GM21528 (cell line): Measurements from ENCODE around the gene CORO2B.

Source experiments
- ATAC-seq: cut with Tn5 transposase; IDR thresholded peaks from one replicate; pipeline ENCODE4 v1.9.1; 2021; ENCODE audit warnings: mild to moderate bottlenecking, moderate library complexity; ENCODE audit not compliant: unreplicated experiment, low FRiP score

Gene CORO2B

DNA sequence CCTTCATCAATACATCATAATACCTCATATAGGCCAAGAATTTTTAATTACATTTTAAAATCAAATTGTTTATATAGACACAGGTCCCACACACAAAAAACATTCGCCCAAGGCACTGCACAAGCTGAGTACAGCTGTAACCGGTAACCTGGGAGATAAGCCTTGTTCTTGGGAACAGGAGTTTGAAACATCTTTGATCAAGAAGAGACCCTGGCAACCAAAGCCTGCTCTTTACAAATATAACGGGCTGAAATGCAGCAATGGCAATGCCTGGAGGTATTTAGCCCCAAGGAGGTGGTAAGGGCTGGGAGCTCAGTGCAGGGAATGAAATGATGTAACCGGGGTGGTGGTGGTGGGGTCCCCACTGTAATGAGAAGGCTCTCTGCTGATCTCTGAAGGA is 7.2 kb upstream of the CORO2B start:
- ATAC-seq: no peak

DNA sequence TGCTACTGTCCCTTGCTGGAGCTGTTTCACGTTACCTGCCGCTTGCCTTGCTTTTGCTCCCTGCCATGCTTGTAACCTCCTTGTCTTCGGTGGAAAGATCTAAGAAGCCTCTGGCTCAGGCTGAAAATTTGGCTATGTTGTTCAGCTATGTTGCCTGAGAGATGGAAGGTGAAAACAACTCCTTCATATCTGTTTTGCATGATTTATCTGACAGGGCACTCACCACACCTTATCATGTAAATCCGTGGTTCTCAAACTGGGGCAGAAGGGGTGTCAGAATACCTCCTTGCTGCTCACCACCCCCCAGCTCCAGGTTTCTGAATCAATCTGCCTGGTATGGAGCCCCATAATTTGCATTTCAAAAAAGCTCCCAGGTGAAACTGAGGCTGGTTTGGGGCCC is 6.5 kb upstream of the CORO2B start:
- no peak for ATAC-seq

DNA sequence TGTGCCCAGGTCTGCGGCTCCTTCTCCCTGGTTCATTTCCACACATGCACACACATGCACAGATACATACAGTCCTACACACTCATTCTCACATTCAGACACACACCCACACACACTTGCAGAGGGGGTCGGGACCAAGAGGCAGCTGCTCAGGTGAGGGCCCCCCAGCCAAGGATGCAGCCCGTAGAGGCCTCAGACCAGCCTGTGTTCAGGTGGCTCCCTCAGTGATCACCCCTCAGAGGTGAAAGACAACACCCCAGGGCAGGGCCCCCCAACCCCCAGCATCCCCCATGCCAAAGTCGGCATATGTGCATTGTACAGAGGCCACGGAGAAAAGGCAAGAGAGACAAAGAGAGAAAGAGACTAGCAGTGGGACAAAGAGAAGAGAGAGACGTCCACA is 5.9 kb upstream of the CORO2B start:
- ATAC-seq: no peak

DNA sequence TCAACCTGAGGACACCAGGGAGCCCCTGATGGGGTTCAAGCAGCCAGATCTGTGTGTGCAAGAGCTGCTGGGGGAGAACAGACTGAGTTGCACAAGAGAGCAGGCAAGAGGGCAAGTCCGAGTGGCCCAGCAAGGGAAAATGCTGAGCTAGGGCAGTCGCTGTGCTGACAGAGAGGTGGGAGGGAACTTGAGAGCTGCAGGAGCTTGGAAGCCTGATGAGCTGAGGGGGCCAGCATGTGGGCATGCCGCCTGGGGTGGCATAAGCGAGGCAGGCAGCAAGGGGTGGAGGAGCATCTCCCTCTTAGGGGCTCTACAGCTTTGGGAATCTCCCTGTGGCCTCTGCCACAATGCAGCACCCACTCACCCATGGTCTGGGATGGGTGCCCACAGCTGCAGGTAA is 4.7 kb upstream of the CORO2B start:
- ATAC-seq: no peak

DNA sequence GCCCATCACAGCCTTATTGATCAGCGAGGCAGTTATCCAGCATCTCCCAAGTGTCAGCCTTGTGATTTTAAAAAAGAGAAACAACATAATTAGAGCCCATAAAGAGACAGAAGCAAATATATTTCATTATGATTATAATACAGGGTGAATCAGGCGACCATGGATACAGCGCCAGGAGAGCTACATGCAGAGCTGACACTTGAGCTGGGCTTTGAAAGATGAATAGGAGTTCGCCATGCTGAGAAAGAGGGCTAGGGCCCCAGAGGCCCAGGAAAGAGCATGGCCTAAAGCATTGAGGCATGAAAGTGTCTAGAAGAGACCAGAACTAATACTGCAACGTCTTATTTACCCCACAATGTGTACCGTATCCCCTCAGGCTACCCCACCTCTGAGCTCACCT is 4.2 kb upstream of the CORO2B start:
- ATAC-seq: no peak

DNA sequence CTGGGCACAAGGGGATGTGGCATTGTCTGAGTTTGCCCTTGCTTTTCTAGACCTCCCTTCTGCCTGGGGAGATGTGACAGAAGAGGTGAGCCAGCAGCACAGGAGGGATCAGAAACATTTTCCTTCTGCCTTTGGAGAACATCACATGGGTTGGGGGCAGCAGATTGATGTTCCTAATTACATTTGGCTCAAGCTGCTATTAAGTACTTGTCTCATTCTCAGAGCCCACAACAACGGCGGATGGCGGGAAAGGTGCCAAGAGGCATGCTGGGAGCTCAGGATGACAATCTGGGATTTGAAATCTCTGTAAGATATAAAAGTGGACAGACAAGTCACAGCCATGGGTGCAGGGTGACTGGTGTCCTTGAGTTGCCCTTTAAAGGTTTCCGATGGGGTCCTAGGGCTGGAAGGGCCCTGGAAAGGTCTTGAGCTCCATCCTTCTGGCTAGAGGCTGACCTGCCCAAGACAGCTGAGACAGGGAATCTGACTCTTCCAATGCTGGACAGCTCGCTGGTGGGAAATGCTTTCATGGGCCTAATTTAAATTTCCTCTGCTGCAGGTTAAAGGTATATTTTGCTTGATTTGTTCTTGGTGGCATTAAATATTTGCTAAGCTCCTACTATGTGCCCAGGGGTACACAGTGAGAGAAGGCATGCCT is 2.4 kb upstream of the CORO2B start:
- no peak for ATAC-seq

- no peak for ATAC-seq
Measured at GRCh38 chr15:68578175-68578979, 416 bp upstream of the CORO2B start.

DNA sequence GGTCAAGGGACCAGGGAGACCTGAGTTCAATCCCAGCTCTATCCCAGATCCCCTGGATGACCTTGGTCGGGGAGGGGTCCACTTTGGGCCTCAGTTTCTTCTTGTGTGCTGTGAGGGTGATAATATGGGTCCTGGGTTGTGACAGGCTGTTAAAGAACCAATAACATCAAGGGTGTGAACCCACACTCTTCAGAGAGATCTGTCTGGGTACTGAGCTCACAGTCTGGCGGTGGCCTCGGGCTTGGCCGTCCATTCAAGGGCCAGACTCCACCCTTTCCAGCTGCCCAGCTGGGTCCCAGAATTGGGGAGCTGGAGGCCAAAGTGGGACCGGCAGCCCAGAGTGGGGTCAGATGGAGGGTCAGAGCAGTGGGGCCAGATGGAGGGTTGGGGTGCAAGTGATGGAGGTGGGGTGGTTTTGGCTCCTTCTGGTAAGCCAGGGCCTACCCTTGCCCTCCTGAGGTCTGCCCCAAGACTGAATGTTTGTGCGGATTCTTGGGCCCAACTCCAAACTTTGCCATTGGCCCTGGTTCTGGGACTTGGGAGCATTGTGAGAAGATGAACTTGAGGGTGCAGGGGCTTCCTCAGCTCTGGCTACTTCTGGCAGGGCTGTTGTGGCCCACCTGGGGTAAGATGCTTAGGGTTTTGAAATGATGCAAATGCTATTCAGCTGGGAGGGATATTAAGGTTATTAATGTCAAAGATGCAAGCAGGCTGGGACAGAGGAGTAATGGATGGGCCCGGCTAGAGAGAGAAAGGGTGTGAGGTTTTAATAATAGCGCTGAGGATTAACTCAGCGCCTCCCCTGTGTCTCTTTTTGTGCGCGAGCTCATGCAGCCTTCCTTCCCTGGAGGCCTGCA is 1.5 kb downstream of the CORO2B start:
- ATAC-seq: no peak

DNA sequence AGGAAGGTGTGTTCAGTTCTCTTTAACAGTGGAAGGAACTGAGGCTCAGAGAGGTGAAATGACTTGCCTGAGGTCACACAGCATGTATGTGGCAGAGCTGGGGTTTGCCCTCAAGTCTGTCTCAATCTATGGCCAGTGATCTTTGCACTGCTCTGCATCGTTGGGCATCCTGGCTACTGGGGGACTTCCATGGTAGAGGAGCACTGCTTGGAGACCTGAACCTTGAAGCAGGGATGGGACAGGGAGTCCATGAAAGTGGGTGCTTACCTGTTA is 2.0 kb downstream of the CORO2B start:
- no peak for ATAC-seq

- no peak for ATAC-seq
Measured at GRCh38 chr15:68581725-68582124, 2.9 kb downstream of the CORO2B start.

- no peak for ATAC-seq
Measured at GRCh38 chr15:68582236-68582635, 3.4 kb downstream of the CORO2B start.

GRCh38 chr15:68582864-68583263 is 4.1 kb downstream of the CORO2B start:
- ATAC-seq: no peak

GRCh38 chr15:68583321-68583720 is 4.5 kb downstream of the CORO2B start:
- no peak for ATAC-seq

- ATAC-seq: no peak
Measured at GRCh38 chr15:68583936-68584755, 5.4 kb downstream of the CORO2B start.

- no peak for ATAC-seq
Measured at GRCh38 chr15:68584756-68585573, 6.2 kb downstream of the CORO2B start.

GRCh38 chr15:68585574-68586273 is 6.9 kb downstream of the CORO2B start:
- ATAC-seq: no peak

DNA sequence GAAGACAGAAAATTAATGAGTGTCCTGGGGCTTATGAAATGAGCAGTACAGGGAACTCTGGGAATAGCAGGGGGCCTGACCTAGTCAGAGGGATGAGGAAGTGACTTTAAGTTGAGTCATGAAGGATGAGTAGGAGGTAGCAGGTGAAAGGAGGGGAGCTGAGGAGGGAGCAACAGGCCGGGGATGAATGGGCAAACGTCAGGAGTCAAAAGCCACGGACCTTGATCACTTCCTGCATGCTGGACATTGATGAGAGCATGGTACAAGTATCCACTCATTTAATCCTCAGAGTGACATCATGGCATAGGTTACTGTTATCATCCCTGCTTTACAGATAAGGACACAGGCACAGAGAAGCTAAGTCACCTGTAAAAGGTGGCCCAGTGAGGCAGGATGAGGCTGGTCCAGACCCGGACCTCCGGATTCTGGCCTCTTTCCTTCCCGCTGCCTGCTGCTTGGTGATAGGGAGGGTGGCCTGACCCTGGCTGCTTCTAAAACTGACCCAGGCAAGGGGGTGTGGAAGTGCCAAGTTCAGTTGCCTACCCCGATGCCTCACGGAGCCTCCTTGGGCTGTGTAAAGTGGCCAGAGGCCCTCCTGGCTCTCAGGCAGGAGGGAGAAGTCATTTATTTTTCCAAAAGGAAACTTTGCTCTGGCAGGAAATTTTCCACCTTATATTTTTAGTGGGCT is 7.6 kb downstream of the CORO2B start:
- ATAC-seq: no peak

DNA sequence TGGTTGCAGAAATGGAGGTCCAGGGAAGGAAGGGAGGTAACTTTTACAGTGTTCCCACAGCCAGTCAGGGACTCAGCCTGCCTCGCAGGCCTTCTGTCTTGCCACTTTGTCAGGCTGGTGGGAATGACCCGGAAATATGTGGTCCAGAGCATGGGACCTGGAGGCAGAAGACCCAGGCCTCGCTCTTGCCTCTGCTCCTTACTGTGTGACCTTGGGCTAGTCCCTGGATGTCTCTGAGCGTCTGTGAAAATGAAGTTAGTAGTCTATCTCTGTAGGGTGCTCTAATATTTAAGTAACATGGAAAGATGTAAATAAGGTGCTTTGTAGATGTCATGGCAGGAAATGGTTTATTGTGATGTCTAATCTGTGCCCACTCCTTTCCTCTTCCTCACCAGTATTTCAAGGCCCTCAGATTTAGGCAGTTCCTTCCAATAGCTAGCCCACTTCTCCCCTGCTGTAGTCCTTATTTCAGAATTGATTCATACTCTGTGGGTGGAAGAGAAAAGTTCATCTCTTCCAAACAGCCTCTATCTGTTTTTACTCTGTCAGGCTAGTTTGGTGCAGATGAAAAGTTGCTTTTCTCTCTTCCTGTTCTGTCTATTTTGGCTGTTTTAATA is 9.1 kb downstream of the CORO2B start:
- no peak for ATAC-seq
